OCI-LY3 (cell line): ENCODE measurements around the gene PLA2G6.
A peak's percentile ranks its signal among the peaks of the same experiment; 100 is the strongest.

Experiments used
- H2AFZ ChIP-seq: fragments of 200-600, 300-600 bp; shearing (Covaris generic); 2 replicates; pipeline ENCODE4 v1.6.0; 2014; ENCODE audit warnings: antibody characterized with exemption, low read depth, low read length
- H3K27ac ChIP-seq: fragments of 200-600, 300-600 bp; sonication (generic); 2 replicates; pipeline ENCODE4 v1.5.1; 2014; ENCODE audit warnings: mild to moderate bottlenecking, low read length, moderate library complexity, mixed read lengths
- H3K27me3 ChIP-seq: fragments of 200-600, 300-600 bp; sonication (generic); 2 replicates; pipeline ENCODE4 v1.6.1; 2014; ENCODE audit warnings: low read depth, low read length, mixed read lengths
- H3K36me3 ChIP-seq: fragments of 200-600, 300-600 bp; sonication (generic); replicated peaks from 2 replicates; pipeline ENCODE3; 2014; ENCODE audit warnings: low read depth, low read length, mixed read lengths
- H3K4me1 ChIP-seq: fragments of 300-600, 200-600 bp; sonication (generic); 2 replicates; pipeline ENCODE4 v1.6.1; 2014; ENCODE audit warnings: low read length, mixed read lengths
- H3K4me2 ChIP-seq: fragments of 200-600, 300-600 bp; sonication (generic); 2 replicates; pipeline ENCODE4 v1.6.1; 2014; ENCODE audit warnings: low read length, mixed read lengths
- H3K4me3 ChIP-seq: fragments of 300-600, 200-600 bp; sonication (generic); 2 replicates; pipeline ENCODE4 v1.5.1; 2014; ENCODE audit warnings: antibody characterized with exemption, mild to moderate bottlenecking, low read length, moderate library complexity
- H3K79me2 ChIP-seq: fragments of 300-600, 200-600 bp; shearing (Covaris generic); 2 replicates; pipeline ENCODE4 v1.6.1; 2014; ENCODE audit warnings: mild to moderate bottlenecking, low read length, mixed read lengths
- H3K9ac ChIP-seq: fragments of 300-600, 200-600 bp; shearing (Covaris generic); 2 replicates; pipeline ENCODE4 v1.6.0; 2014; ENCODE audit warnings: mild to moderate bottlenecking, low read length, moderate library complexity
- H3K9me3 ChIP-seq: fragments of 200-600, 300-600 bp; shearing (Covaris generic); 2 replicates; pipeline ENCODE4 v1.6.1; 2014; ENCODE audit warnings: low read length, mixed read lengths; ENCODE audit not compliant: insufficient read depth
- H4K20me1 ChIP-seq: fragments of 200-600, 300-600 bp; sonication (generic); 2 replicates; pipeline ENCODE4 v1.6.1; 2016; ENCODE audit warnings: low read length, mixed read lengths; ENCODE audit not compliant: insufficient read depth
- EZH2phosphoT487 ChIP-seq: fragments of 200-600 bp; shearing (Covaris generic); IDR thresholded peaks from 2 replicates; pipeline ENCODE4 v1.6.1; 2018; ENCODE audit warnings: antibody characterized with exemption, mixed run types, low read depth
- TF ChIP-seq, protein P1 (sequence below): fragments of 200-600, 300-600 bp; sonication (generic); IDR thresholded peaks from 2 replicates; pipeline ENCODE4 v1.5.1; 2014; ENCODE audit warnings: antibody characterized with exemption, low read length, low read depth

PLA2G6 gene

GRCh38 chr22:38181453-38182200, at the start of gene PLA2G6:
TSS of gene PLA2G6 (minus strand) at chr22:38181830. CDS start at chr22:38169426, 12,404 bp downstream.
- no peaks in the 10 kb centered on the region; the same call in 1 of the 2 replicates for H3K27me3 ChIP-seq
- H3K27ac ChIP-seq = peak within 1 kb of the TSS; percentile 90
- H2AFZ ChIP-seq = peak within 1 kb of the TSS; percentile 35; the same call in 1 of the 2 replicates
- no peaks in the 10 kb centered on the region for H3K36me3 ChIP-seq
- H4K20me1 ChIP-seq = no peaks in the 10 kb centered on the region
- peak within 1 kb of the TSS; percentile 97 for H3K9ac ChIP-seq
- TF ChIP-seq EZH2phosphoT487 = no peak
- TF ChIP-seq, protein P1, sequence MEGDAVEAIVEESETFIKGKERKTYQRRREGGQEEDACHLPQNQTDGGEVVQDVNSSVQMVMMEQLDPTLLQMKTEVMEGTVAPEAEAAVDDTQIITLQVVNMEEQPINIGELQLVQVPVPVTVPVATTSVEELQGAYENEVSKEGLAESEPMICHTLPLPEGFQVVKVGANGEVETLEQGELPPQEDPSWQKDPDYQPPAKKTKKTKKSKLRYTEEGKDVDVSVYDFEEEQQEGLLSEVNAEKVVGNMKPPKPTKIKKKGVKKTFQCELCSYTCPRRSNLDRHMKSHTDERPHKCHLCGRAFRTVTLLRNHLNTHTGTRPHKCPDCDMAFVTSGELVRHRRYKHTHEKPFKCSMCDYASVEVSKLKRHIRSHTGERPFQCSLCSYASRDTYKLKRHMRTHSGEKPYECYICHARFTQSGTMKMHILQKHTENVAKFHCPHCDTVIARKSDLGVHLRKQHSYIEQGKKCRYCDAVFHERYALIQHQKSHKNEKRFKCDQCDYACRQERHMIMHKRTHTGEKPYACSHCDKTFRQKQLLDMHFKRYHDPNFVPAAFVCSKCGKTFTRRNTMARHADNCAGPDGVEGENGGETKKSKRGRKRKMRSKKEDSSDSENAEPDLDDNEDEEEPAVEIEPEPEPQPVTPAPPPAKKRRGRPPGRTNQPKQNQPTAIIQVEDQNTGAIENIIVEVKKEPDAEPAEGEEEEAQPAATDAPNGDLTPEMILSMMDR = no peak
- peak within 1 kb of the TSS; percentile 96 for H3K4me2 ChIP-seq
- peak within 1 kb of the TSS; percentile 86 for H3K4me3 ChIP-seq
- peaks cover 33% of the 10 kb centered on the region for H3K4me1 ChIP-seq
- peaks cover 5% of the 10 kb centered on the region; the same call in 1 of the 2 replicates for H3K79me2 ChIP-seq
- no peaks in the 10 kb centered on the region for H3K9me3 ChIP-seq

- no peak for TF ChIP-seq EZH2phosphoT487
- TF ChIP-seq, protein P1 = no peak
- H3K4me3 ChIP-seq = no peak overlapping the region
- H3K36me3 ChIP-seq = peaks cover 82% of the 10 kb centered on the region
- H2AFZ ChIP-seq = no peak overlapping the region
- H3K4me1 ChIP-seq = no peaks in the 10 kb centered on the region
- H3K27ac ChIP-seq = no peak overlapping the region
- H3K9me3 ChIP-seq = no peaks in the 10 kb centered on the region
- H3K4me2 ChIP-seq = no peak overlapping the region
- no peaks in the 10 kb centered on the region for H3K79me2 ChIP-seq
- no peak overlapping the region for H3K9ac ChIP-seq
- peaks cover 29% of the 10 kb centered on the region for H4K20me1 ChIP-seq
- H3K27me3 ChIP-seq = no peaks in the 10 kb centered on the region
Observed at GRCh38 chr22:38230916-38231315, 49.3 kb upstream of the PLA2G6 start.

DNA sequence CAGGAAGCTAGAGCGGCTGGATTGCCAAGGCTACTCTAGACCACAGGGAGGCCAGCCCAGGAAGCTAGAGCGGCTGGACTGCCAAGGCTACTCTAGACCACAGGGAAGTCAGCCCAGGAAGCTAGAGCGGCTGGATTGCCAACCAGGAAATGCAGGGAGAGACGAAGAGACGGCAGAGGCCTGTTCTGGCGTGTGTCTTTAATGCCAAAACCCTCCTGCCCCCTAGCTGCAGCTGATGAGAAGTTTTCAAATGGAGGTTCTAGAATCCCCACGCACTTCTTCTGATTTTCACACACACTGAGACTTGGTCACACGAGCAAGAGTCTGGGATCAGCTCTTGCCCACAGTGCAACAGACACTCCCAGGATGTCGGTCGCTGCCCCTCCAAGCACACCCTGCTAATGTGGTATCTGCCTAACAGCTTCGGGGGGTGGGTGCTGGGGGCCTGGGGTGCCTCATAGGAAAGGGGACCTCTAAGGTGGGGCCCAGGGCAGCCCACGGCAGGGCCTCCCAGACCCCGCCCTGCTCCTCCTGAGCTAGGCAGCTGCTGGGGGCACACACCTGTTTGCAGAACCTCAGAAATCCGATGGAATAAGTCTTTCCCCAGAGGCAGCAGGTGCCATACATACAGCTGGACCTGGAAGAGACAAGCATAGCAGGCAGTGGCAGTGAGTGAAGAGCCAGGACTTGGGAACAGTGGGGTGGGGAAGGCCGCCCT, 48.6 kb upstream of the PLA2G6 start:
- no peaks in the 10 kb centered on the region for H3K4me1 ChIP-seq
- H3K4me2 ChIP-seq = no peak overlapping the region
- H4K20me1 ChIP-seq = peaks cover 22% of the 10 kb centered on the region
- no peaks in the 10 kb centered on the region for H3K27me3 ChIP-seq
- no peak overlapping the region for H2AFZ ChIP-seq
- H3K4me3 ChIP-seq = no peak overlapping the region
- H3K9me3 ChIP-seq = no peaks in the 10 kb centered on the region
- no peak overlapping the region for H3K27ac ChIP-seq
- no peak overlapping the region for H3K9ac ChIP-seq
- no peaks in the 10 kb centered on the region for H3K79me2 ChIP-seq
- TF ChIP-seq, protein P1 = peak; percentile 28
- no peak for TF ChIP-seq EZH2phosphoT487
- peaks cover 81% of the 10 kb centered on the region for H3K36me3 ChIP-seq
